H1 (cell line): ENCODE measurements around the gene TRMT61B.

Source experiments
- BRCA1 ChIP-seq: IDR thresholded peaks from 2 replicates; pipeline ENCODE4 v1.6.1; 2012; ENCODE audit warnings: low read depth, low read length, improper control_type of control experiment
- EGR1 ChIP-seq: IDR thresholded peaks from 2 replicates; pipeline ENCODE4 v1.6.1; 2011; ENCODE audit warnings: low read depth, low read length, borderline replicate concordance
- EZH2 ChIP-seq: fragments of 200-600 bp; sonication (generic); IDR thresholded peaks from 2 replicates; pipeline ENCODE4 v1.7.1; 2012; ENCODE audit warnings: low read depth, mild to moderate bottlenecking, moderate library complexity, low read length, inconsistent platforms; ENCODE audit not compliant: severe bottlenecking
- KDM5A ChIP-seq: fragments of 200-600 bp; IDR thresholded peaks from 2 replicates; pipeline ENCODE4 v1.7.1; 2012; ENCODE audit warnings: mild to moderate bottlenecking, low read length, inconsistent platforms, mixed read lengths
- MAFK ChIP-seq: IDR thresholded peaks from 2 replicates; pipeline ENCODE4 v1.6.1; 2012; ENCODE audit warnings: low read depth, mild to moderate bottlenecking, improper control_type of control experiment, low read length
- NRF1 ChIP-seq: IDR thresholded peaks from 2 replicates; pipeline ENCODE4 v1.6.1; 2011; ENCODE audit warnings: mild to moderate bottlenecking, low read depth, low read length, improper control_type of control experiment
- RFX5 ChIP-seq: IDR thresholded peaks from 2 replicates; pipeline ENCODE4 v1.6.1; 2011; ENCODE audit warnings: low read depth, low read length, improper control_type of control experiment, borderline replicate concordance
- SRF ChIP-seq: IDR thresholded peaks from 2 replicates; pipeline ENCODE4 v1.6.1; 2011; ENCODE audit warnings: mild to moderate bottlenecking, low read depth, low read length, moderate library complexity
- TAF1 ChIP-seq: IDR thresholded peaks from 2 replicates; pipeline ENCODE4 v1.6.1; 2011; ENCODE audit warnings: mild to moderate bottlenecking, low read depth, low read length
- TF ChIP-seq, protein P1 (sequence below), 3 experiments: IDR thresholded peaks; 1 replicate in 2 of 3; 2 replicates in 1 of 3; pipeline versions ENCODE4 v1.5.1 to v1.6.1; 2011; ENCODE audit warnings: low read length in 3 of 3, mild to moderate bottlenecking in 3 of 3, inconsistent platforms in 2 of 3, low read depth in 1 of 3, moderate library complexity in 1 of 3; ENCODE audit not compliant: insufficient read depth in 1 of 3; ENCODE audit errors: control extremely low read depth in 1 of 3

- no peak for TF ChIP-seq EGR1
- TF ChIP-seq NRF1, result no peak
- TF ChIP-seq, protein P1, sequence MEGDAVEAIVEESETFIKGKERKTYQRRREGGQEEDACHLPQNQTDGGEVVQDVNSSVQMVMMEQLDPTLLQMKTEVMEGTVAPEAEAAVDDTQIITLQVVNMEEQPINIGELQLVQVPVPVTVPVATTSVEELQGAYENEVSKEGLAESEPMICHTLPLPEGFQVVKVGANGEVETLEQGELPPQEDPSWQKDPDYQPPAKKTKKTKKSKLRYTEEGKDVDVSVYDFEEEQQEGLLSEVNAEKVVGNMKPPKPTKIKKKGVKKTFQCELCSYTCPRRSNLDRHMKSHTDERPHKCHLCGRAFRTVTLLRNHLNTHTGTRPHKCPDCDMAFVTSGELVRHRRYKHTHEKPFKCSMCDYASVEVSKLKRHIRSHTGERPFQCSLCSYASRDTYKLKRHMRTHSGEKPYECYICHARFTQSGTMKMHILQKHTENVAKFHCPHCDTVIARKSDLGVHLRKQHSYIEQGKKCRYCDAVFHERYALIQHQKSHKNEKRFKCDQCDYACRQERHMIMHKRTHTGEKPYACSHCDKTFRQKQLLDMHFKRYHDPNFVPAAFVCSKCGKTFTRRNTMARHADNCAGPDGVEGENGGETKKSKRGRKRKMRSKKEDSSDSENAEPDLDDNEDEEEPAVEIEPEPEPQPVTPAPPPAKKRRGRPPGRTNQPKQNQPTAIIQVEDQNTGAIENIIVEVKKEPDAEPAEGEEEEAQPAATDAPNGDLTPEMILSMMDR (IDR thresholded peaks at IDR 0.05; ENCODE audit: control extremely low read depth in 1 of 3, insufficient read depth in 1 of 3, low read depth in 1 of 3, low read length in 3 of 3), result no peak
- no peak for TF ChIP-seq EZH2
- no peak for TF ChIP-seq RFX5
- no peak for TF ChIP-seq KDM5A
- no peak for TF ChIP-seq MAFK
- TF ChIP-seq SRF, result no peak
- TF ChIP-seq TAF1, result no peak
- TF ChIP-seq BRCA1, result no peak
Observed at GRCh38 chr2:28809927-28810326, 60.2 kb downstream of the TRMT61B start.
